Measurements from ENCODE around the gene PCYT2.

The PCYT2 gene

GRCh38 chr17:81869221-81870130 lies 41.7 kb downstream of the PCYT2 start:
- peak; percentile 75 for DNase-seq

GRCh38 chr17:81868674-81869220 lies 42.5 kb downstream of the PCYT2 start:
- DNase-seq = peak; percentile 55

- peak; percentile 52 for DNase-seq
Observed at GRCh38 chr17:81867991-81868673, 43.1 kb downstream of the PCYT2 start.

- DNase-seq = peak; percentile 65
Observed at GRCh38 chr17:81867170-81867990, 43.8 kb downstream of the PCYT2 start.

GRCh38 chr17:81866440-81867169 lies 44.6 kb downstream of the PCYT2 start:
- peak; percentile 59 for DNase-seq

GRCh38 chr17:81865733-81866439 lies 45.3 kb downstream of the PCYT2 start:
- DNase-seq = peak; percentile 59

- DNase-seq = no peak
Observed at GRCh38 chr17:81865358-81865732, 45.9 kb downstream of the PCYT2 start.

GRCh38 chr17:81863833-81864768 lies 47.1 kb downstream of the PCYT2 start:
- no peak for DNase-seq

- no peak for DNase-seq
Observed at GRCh38 chr17:81863123-81863675, 48.0 kb downstream of the PCYT2 start.

GRCh38 chr17:81860756-81861568 lies 50.2 kb downstream of the PCYT2 start:
- DNase-seq = peak; percentile 100

- no peak for DNase-seq
Observed at GRCh38 chr17:81859906-81860755, 51.1 kb downstream of the PCYT2 start, which contains the start of gene P4HB. P4HB (minus strand) TSS chr17:81860535; CDS start chr17:81860471, 64 bp downstream.

- peak; percentile 37 for DNase-seq
Observed at GRCh38 chr17:81858967-81859905, 52.0 kb downstream of the PCYT2 start.

GRCh38 chr17:81858170-81858966 lies 52.8 kb downstream of the PCYT2 start:
- no peak for DNase-seq

GRCh38 chr17:81854974-81855774 lies 56.0 kb downstream of the PCYT2 start:
- DNase-seq = no peak

- DNase-seq = no peak
Observed at GRCh38 chr17:81852237-81852636, 59.0 kb downstream of the PCYT2 start.
